Stimulated activated CD8-positive, alpha-beta memory T cell treated with anti-CD3 and anti-CD28 coated beads, Interleukin-7, amount 100 ng/mL, for 4 hours (primary cell): ENCODE measurements around the gene MAB21L4.
"Not testable (repeated sequence)": the region's sequence is repeated elsewhere in the genome, so short reads cannot be mapped to it uniquely, and the experiment has no call there.

Experiments
- DNase-seq, 2 donors: peaks; one replicate each; pipeline ENCODE4 v3.0.0-alpha.2; 2020; ENCODE audit warnings: low read depth in 2 of 2

The MAB21L4 gene

GRCh38 chr2:240858871-240859270 lies 37.1 kb downstream of the MAB21L4 start:
- DNase-seq, result no peak

GRCh38 chr2:240858321-240858720 lies 37.6 kb downstream of the MAB21L4 start:
- no peak for DNase-seq

- no peak for DNase-seq
Observed at GRCh38 chr2:240857039-240858008, 38.6 kb downstream of the MAB21L4 start.

- DNase-seq, result no peak
Observed at GRCh38 chr2:240856151-240856980, 39.6 kb downstream of the MAB21L4 start.

GRCh38 chr2:240855670-240856069 lies 40.3 kb downstream of the MAB21L4 start:
- DNase-seq, result no peak

GRCh38 chr2:240852671-240853314 lies 43.2 kb downstream of the MAB21L4 start:
- no peak for DNase-seq

- DNase-seq, result peak; percentile 52 to 62
Observed at GRCh38 chr2:240851078-240851991, 44.6 kb downstream of the MAB21L4 start.

GRCh38 chr2:240850756-240851077 lies 45.2 kb downstream of the MAB21L4 start:
- no peak for DNase-seq

- no peak for DNase-seq
Observed at GRCh38 chr2:240850026-240850425, 45.9 kb downstream of the MAB21L4 start.

- DNase-seq, result no peak
Observed at GRCh38 chr2:240848900-240849680, 46.9 kb downstream of the MAB21L4 start.

GRCh38 chr2:240847817-240848216 lies 48.1 kb downstream of the MAB21L4 start:
- no peak for DNase-seq

- no peak for DNase-seq
Observed at GRCh38 chr2:240846873-240847595, 48.9 kb downstream of the MAB21L4 start.

- DNase-seq, result not testable (repeated sequence)
Observed at GRCh38 chr2:240846309-240846708, 49.6 kb downstream of the MAB21L4 start.

GRCh38 chr2:240840435-240841060 lies 55.4 kb downstream of the MAB21L4 start:
- no peak for DNase-seq

- DNase-seq, result no peak
Observed at GRCh38 chr2:240839152-240840143, 56.5 kb downstream of the MAB21L4 start.

GRCh38 chr2:240837621-240838020 lies 58.3 kb downstream of the MAB21L4 start:
- no peak for DNase-seq

- no peak for DNase-seq
Observed at GRCh38 chr2:240836781-240837467, 59.0 kb downstream of the MAB21L4 start.
